Right lobe of liver (tissue), 6 donors: ENCODE measurements around the gene SAMD11. TPM values are rescaled to one million over a fixed set of nuclear protein-coding genes. Genes with fewer than 3 reads are reported as not detected.
A peak's percentile ranks its signal among the peaks of the same experiment; 100 is the strongest.

Source experiments
- ATAC-seq, 4 donors: fragments of 200-7000 bp; cut with Tn5 transposase; one replicate each; pipeline ENCODE4 v1.9.1; 2020; ENCODE audit warnings: mild to moderate bottlenecking in 4 of 4, moderate library complexity in 4 of 4
- DNase-seq, 3 donors: peaks; one replicate each; pipeline ENCODE4 v3.0.0-alpha.2; 2020
- H3K27ac ChIP-seq, 3 donors: fragments of 200-600 bp; one replicate each; pipeline ENCODE4 v1.8.0; 2022
- H3K27me3 ChIP-seq, 2 donors: fragments of 200-600 bp; one replicate each; pipeline ENCODE4 v1.8.0; 2022
- H3K36me3 ChIP-seq, 4 donors: fragments of 200-600 bp; sonication (generic) in 1 of 4; one replicate each; pipeline versions ENCODE4 v1.5.1 to v1.8.0; 2017 to 2022; ENCODE audit warnings: control low read depth in 1 of 4
- H3K4me1 ChIP-seq, 4 donors: fragments of 200-600 bp; sonication (generic) in 1 of 4; one replicate each; pipeline versions ENCODE4 v1.5.1 to v1.8.0; 2017 to 2022; ENCODE audit warnings: control low read depth in 1 of 4
- H3K4me3 ChIP-seq, 3 donors: fragments of 200-600 bp; one replicate each; pipeline ENCODE4 v1.8.0; 2022
- H3K9me3 ChIP-seq, 4 donors: fragments of 200-600 bp; sonication (generic) in 1 of 4; one replicate each; pipeline versions ENCODE4 v1.5.1 to v1.8.0; 2017 to 2022; ENCODE audit warnings: control low read depth in 1 of 4
- POLR2A ChIP-seq: fragments of 450-650 bp; IDR thresholded peaks from one replicate; pipeline ENCODE4 v1.6.1; 2017; ENCODE audit warnings: antibody characterized with exemption, mild to moderate bottlenecking
- WGBS: methylation state at CpG from one replicate; pipeline ENCODE4 v1.1.6; 2018; ENCODE audit warnings: low coverage, low lambda C conversion rate; ENCODE audit not compliant: insufficient coverage; ENCODE audit errors: missing lambda C conversion rate; 5-methylcytosine and 5-hydroxymethylcytosine counted together
- intact Hi-C, 2 donors: fragments of 100-400 bp; cut with DNase I; formaldehyde crosslinking; loops; one replicate each; pipeline versions ENCODE4 v1.11.2 to v1.14.1; 2022
- total RNA-seq, 6 experiments: library from RNA; depleted of rRNA in 2 of 6; stranded (reverse); fragments of >200 nt in 2 of 6; fragmentation: NEBNext Ultra II Directional in 3 of 6; extraction: Animal tissue kit (Norgen Biotek cat#: 25700) in 3 of 6; gene quantifications; one replicate each; pipeline versions ENCODE4 v1.1.0 to v1.2.4, GENCODE V29; 2016 to 2023
- TF ChIP-seq, protein P1 (sequence below), 4 donors: fragments of 200-600 bp in 3 of 4; fragments of 450-650 bp in 1 of 4; IDR thresholded peaks; one replicate each; pipeline versions ENCODE4 v1.5.1 to v1.8.0; 2016 to 2022; ENCODE audit warnings: antibody characterized with exemption in 4 of 4, mild to moderate bottlenecking in 2 of 4
- donor health status: DM: no; HTN: yes; CAD: no.
- donor health status: DM: no; HTN: no; CAD: no.
- donor health status: DM: no; HTN: no; CAD: no.
- donor health status: DM: no; HTN: yes; CAD: no.
- donor health status: DM: no; HTN: yes; CAD: no.

The SAMD11 gene
- total RNA-seq, 6 experiments from 2014 or later, result 2.1 to 4.3 (median 3.7) TPM

DNA sequence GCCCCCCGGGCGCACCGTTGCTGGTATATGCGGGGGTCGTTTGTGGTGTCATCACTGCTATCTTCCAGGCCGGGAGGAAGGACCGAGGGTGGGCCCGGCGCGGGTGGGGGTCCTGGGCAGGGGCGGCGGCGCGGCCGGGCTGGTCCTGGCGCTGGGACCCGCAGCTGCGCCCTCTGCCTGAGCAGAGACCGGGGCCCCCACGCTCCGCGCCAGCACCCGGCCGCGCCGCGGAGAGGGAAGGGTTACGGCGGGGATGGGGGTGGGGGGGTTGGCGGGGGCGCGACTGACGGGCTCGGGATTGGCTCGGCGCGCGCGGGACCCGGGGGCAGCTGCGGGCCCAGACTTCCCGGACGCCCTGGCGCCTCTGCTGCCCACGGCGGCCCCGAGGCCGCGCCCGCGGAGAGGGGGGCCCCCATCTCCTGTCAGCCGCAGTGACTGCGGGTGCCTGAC, 13.8 kb upstream of the SAMD11 start:
- no peak overlapping the region for H3K27ac ChIP-seq
- H3K9me3 ChIP-seq, result no peaks in the 10 kb centered on the region
- no peak for TF ChIP-seq POLR2A
- H3K36me3 ChIP-seq, result no peaks in the 10 kb centered on the region
- no CpG with 5 or more reads among the region's 53 CpGs for WGBS
- H3K4me1 ChIP-seq, result no peaks in the 10 kb centered on the region
- no peaks in the 10 kb centered on the region for H3K27me3 ChIP-seq
- DNase-seq (peak in 2 of 3 donors; percentile 13 to 26), ATAC-seq (no peak)
- no peak overlapping the region for H3K4me3 ChIP-seq
- intact Hi-C loops, result no loop called here

DNA sequence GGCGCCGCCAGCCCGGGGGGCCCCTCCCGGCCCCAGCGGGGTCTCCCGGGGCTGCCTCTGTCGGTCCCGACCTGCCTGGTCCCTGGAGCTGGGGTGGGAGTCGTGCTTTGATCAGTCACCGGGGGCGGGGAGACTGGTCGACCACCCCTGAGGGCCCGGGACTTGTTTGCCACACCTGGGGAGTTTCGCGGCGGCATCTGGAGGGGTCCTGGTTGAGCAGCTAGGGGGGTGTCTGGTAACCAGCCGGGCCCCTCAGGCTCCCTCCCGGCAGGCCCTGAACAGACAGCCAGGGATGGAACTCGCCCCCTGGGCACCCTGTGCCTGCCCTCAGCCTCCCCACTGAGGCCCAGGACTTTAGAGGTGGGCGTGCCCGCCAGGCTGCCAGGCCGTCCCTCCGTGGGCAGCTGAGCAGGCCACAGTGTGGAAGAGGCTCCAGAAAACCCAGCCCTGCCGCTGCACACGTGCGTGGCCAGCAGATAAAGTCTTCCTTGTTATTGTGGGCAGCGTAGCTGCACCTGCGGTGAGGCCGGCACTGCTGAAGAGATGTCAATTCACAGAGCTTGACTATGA, 13.3 kb upstream of the SAMD11 start:
- Histone ChIP-seq H3K27me3 (no peaks in the 10 kb centered on the region), H3K9me3 (no peaks in the 10 kb centered on the region), H3K36me3 (no peaks in the 10 kb centered on the region), H3K4me1 (no peaks in the 10 kb centered on the region), H3K4me3 (no peak overlapping the region), H3K27ac (no peak overlapping the region)
- ATAC-seq (no peak), DNase-seq (peak; percentile 17 to 53 (median 42))
- intact Hi-C loops, result no loop called here
- 46% methylated on average over 6 of the region's 29 CpGs for WGBS
- no peak for TF ChIP-seq POLR2A
- TF ChIP-seq, protein P1, sequence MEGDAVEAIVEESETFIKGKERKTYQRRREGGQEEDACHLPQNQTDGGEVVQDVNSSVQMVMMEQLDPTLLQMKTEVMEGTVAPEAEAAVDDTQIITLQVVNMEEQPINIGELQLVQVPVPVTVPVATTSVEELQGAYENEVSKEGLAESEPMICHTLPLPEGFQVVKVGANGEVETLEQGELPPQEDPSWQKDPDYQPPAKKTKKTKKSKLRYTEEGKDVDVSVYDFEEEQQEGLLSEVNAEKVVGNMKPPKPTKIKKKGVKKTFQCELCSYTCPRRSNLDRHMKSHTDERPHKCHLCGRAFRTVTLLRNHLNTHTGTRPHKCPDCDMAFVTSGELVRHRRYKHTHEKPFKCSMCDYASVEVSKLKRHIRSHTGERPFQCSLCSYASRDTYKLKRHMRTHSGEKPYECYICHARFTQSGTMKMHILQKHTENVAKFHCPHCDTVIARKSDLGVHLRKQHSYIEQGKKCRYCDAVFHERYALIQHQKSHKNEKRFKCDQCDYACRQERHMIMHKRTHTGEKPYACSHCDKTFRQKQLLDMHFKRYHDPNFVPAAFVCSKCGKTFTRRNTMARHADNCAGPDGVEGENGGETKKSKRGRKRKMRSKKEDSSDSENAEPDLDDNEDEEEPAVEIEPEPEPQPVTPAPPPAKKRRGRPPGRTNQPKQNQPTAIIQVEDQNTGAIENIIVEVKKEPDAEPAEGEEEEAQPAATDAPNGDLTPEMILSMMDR (IDR thresholded peaks at IDR 0.05), result no peak

DNA sequence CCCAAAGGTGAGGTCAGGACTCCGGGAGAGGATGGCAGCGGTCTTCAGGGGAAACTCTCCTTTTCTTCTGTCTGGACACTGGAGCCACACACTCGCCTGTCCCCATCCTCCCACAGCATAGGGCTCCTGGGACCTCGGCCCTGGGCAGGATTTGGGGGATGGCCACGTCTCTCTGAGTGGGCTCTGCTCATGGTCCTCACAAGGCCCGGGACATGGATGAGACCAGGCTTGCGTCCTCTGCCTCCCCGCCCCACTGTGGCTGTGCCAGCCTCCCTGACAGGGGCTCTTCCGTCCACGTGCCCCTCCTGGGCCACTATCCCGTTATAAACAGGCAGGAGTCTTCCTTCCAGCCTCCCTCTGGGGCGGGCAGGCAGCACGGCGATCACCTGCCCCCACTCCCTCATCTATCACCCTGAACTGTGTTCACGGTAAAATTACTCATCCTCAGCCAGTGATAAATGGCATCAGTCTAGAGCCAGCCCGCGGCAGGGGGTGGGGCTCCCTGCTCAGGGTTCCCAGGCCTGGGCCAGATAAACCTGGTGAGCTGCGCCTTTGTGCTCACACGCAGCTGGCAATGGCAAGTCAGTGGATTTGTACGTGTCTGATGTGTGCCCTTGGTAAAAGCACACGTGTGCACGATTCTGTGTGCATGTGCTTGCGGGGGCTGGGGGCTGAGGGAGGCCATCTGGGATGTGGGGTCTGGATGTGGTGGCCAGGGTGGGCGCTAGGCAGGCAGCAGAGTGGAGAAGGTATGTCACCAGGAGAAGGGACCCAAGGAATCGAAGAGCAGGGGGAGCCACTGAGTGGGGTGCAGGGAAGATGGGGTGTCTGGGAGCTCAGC, 12.6 kb upstream of the SAMD11 start:
- ATAC-seq (no peak), DNase-seq (peak in 2 of 3 donors; percentile 14 to 27)
- H3K9me3 ChIP-seq, result no peaks in the 10 kb centered on the region
- H3K4me1 ChIP-seq, result peaks cover 0 to under 1% (median 0%) of the 10 kb centered on the region in 4 donors
- no peak overlapping the region for H3K4me3 ChIP-seq
- intact Hi-C loops, result no loop called here
- H3K27ac ChIP-seq, result no peak overlapping the region
- H3K27me3 ChIP-seq, result no peaks in the 10 kb centered on the region
- TF ChIP-seq, protein P1 (IDR thresholded peaks at IDR 0.05), result no peak
- TF ChIP-seq POLR2A, result no peak
- no peaks in the 10 kb centered on the region for H3K36me3 ChIP-seq
- WGBS, result 74% methylated on average over 9 of the region's 25 CpGs

DNA sequence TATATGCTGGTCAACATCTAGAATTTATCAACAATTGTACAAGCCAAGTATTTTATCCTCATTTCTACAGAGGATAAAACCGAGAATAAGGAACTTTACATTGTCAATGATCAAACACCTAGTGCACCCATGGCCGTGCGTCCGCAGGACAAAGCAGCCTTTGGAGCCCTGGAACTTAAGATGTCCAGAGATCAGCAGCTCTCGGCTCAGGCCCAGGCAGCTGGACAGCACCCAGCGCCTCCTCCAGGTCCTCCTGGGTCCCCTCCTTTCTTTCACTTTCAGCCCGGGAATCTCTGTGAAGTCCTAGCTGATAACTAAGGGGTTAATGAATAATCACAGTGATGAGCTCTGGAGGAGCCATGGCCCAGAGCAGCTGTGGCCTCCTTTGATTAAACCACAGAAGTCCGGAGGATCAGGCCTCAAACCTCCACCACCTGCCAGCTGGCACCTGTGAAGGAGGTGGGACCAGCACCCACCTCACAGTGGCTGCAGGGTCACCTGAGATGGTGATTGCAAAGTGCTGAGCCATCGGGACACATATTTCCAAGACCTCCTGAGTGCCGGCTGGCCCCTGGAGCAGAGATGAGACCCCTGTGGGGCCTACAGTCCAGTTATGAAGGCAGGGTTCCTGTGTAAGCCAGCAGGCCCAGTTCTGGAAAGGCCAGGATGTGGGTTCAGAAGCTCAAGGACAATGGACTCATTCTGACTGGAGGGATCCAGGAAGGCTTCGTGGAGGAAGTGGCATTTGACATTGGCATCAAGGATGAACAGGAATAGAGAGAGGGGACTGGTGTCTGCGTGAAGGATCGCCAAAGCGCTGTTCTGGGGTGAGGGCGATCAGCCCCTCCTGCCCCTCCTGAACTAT, 11.6 kb upstream of the SAMD11 start:
- peak in 2 of 3 donors; percentile 14 to 37 for DNase-seq
- 58% methylated on average over 7 of the region's 15 CpGs for WGBS

More for the DNA sequence above, 11.6 kb upstream of the SAMD11 start:
- Histone ChIP-seq H3K36me3 (no peaks in the 10 kb centered on the region), H3K27ac (no peak overlapping the region), H3K4me3 (no peak overlapping the region), H3K9me3 (no peaks in the 10 kb centered on the region), H3K4me1 (peaks cover 0 to 10% (median 0%) of the 10 kb centered on the region in 4 donors), H3K27me3 (no peaks in the 10 kb centered on the region)
- TF ChIP-seq, protein P1 (IDR thresholded peaks at IDR 0.05), result no peak
- TF ChIP-seq POLR2A, result no peak
- no peak for ATAC-seq
- intact Hi-C loops, result no loop called here
